K562 (cell line): ENCODE data around the gene UBE2M. TPM values are rescaled to one million over a fixed set of nuclear protein-coding genes. Genes with fewer than 3 reads are reported as not detected.

Experiments used
- ELF4 ChIP-seq: fragments of 450-650 bp; formaldehyde crosslinking; IDR thresholded peaks from 2 replicates; pipeline ENCODE4 v1.4.0; 2022; ENCODE audit warnings: missing genetic modification characterization
- EP400 ChIP-seq: fragments of 450-650 bp; IDR thresholded peaks from 2 replicates; pipeline ENCODE4 v1.6.1; 2017; ENCODE audit warnings: antibody characterized with exemption, mild to moderate bottlenecking, moderate library complexity
- ETV5 ChIP-seq: sonication (generic); formaldehyde crosslinking; IDR thresholded peaks from 2 replicates; pipeline ENCODE4 v1.4.0; 2020; ENCODE audit warnings: low read depth, mild to moderate bottlenecking, missing genetic modification reagents
- GABPB1 ChIP-seq: sonication (generic); formaldehyde crosslinking; IDR thresholded peaks from 2 replicates; pipeline ENCODE4 v1.8.0; 2022; ENCODE audit warnings: mild to moderate bottlenecking, missing genetic modification reagents
- HNRNPL ChIP-seq: fragments of 200-400 bp; formaldehyde crosslinking; IDR thresholded peaks from 2 replicates; pipeline ENCODE4 v1.6.1; 2017; ENCODE audit warnings: low read depth, mild to moderate bottlenecking, low read length
- MECOM ChIP-seq: fragments of 250-450 bp; sonication (Bioruptor Pico); IDR thresholded peaks from 2 replicates; pipeline ENCODE4 v1.8.0; 2022; ENCODE audit warnings: inconsistent platforms
- MEF2D ChIP-seq: conservative IDR thresholded peaks from 2 replicates; pipeline ENCODE4 v1.6.1; 2016; ENCODE audit warnings: low read depth, missing genetic modification characterization, missing compliant biosample characterization
- MEIS2 ChIP-seq: fragments of 450-650 bp; IDR thresholded peaks from 2 replicates; pipeline ENCODE4 v1.6.1; 2014; ENCODE audit warnings: mild to moderate bottlenecking; ENCODE audit not compliant: partially characterized antibody
- PHTF2 ChIP-seq: fragments of 250-450 bp; sonication (Bioruptor Pico); IDR thresholded peaks from 2 replicates; pipeline ENCODE4 v1.5.0; 2021; ENCODE audit warnings: mild to moderate bottlenecking
- RCOR1 ChIP-seq, 2 experiments: IDR thresholded peaks; 2 replicates each; pipeline ENCODE4 v1.6.1; 2012; ENCODE audit warnings: low read depth in 2 of 2, low read length in 2 of 2, borderline replicate concordance in 1 of 2, improper control_type of control experiment in 1 of 2
- SIN3A ChIP-seq, 2 experiments: fragments of 150-350 bp in 1 of 2; IDR thresholded peaks; 2 replicates each; pipeline ENCODE4 v1.6.1; 2011 to 2016; ENCODE audit warnings: borderline replicate concordance in 2 of 2, low read depth in 2 of 2, low read length in 2 of 2, mild to moderate bottlenecking in 2 of 2, moderate library complexity in 2 of 2; ENCODE audit not compliant: control insufficient read depth in 1 of 2
- TBP ChIP-seq: optimal IDR thresholded peaks from 2 replicates; pipeline ENCODE3; 2011; ENCODE audit warnings: low read depth, low read length, improper control_type of control experiment
- TFAP4 ChIP-seq: sonication (generic); formaldehyde crosslinking; IDR thresholded peaks from 2 replicates; pipeline ENCODE4 v1.8.0; 2022; ENCODE audit warnings: missing genetic modification reagents, mild to moderate bottlenecking, moderate library complexity, borderline replicate concordance
- UBTF ChIP-seq, 2 experiments: IDR thresholded peaks; 2 replicates each; pipeline ENCODE4 v1.6.1; 2012; ENCODE audit warnings: improper control_type of control experiment in 2 of 2, low read depth in 2 of 2, low read length in 2 of 2, borderline replicate concordance in 1 of 2
- ZBTB11 ChIP-seq, 3 experiments: fragments of 200-800 bp in 1 of 3; fragments of 250-450 bp in 1 of 3; fragments of 450-650 bp in 1 of 3; sonication (Bioruptor Pico) in 1 of 3; sonication (Bioruptor generic) in 1 of 3; formaldehyde crosslinking in 1 of 3; IDR thresholded peaks; 2 replicates each; pipeline versions ENCODE4 v1.6.1 to v1.8.0; 2016 to 2022; ENCODE audit warnings: mild to moderate bottlenecking in 2 of 3, missing genetic modification characterization in 2 of 3, missing compliant biosample characterization in 1 of 3, moderate library complexity in 1 of 3
- ZNF24 ChIP-seq: fragments of 450-650 bp; IDR thresholded peaks from 2 replicates; pipeline ENCODE4 v1.6.1; 2016
- ZNF583 ChIP-seq: fragments of 250-450 bp; sonication (Bioruptor Pico); IDR thresholded peaks from 2 replicates; pipeline ENCODE4 v1.4.0; 2020
- ZNF668 ChIP-seq: fragments of 250-450 bp; sonication (Bioruptor Pico); IDR thresholded peaks from 2 replicates; pipeline ENCODE4 v1.8.0; 2022; ENCODE audit warnings: mild to moderate bottlenecking, inconsistent platforms
- polyA plus RNA-seq, 8 experiments: library from polyadenylated mRNA; depleted of rRNA in 4 of 8; stranded (reverse) in 5 of 8; unstranded in 3 of 8; fragments of >200 nt; fragmentation: Nextera tagmentation in 2 of 8; fragmentation: Illumina TruSeq in 1 of 8; extraction: Ambion mirVana in 2 of 8; extraction: Trizol in 1 of 8; gene quantifications; 2 replicates each; pipeline versions ENCODE4 v1.2.1 to v1.2.3, GENCODE V29; 2011 to 2014; ENCODE audit warnings: inconsistent platforms in 1 of 8, missing spikeins in 1 of 8
- total RNA-seq, 7 experiments: library from RNA; depleted of rRNA in 6 of 7; stranded (reverse); fragments of >200 nt in 6 of 7; fragmentation: Illumina TruSeq in 2 of 7; extraction: Trizol in 2 of 7; gene quantifications; 2 replicates each; pipeline versions ENCODE4 v1.2.1 to v1.2.3, GENCODE V29; 2011 to 2021; ENCODE audit warnings: low replicate concordance in 1 of 7

The UBE2M gene
- total and polyA plus RNA-seq, 9 of the 15 experiments (the other 6 are each of a cell fraction or from before 2014, with no cell fraction given): 0.92 to 163 (median 85.7) TPM

GRCh38 chr19:58513694-58514563, 44.5 kb downstream of the UBE2M start (continued):
- TF ChIP-seq UBTF (IDR thresholded peaks at IDR 0.05; ENCODE audit: borderline replicate concordance in 1 of 2, low read depth in 2 of 2, low read length in 2 of 2) (0 out of 4 replicates have a peak, but pooled peaks of 1 of the 2 experiments have one; percentile 26), RCOR1 (IDR thresholded peaks at IDR 0.05; ENCODE audit: borderline replicate concordance in 1 of 2, low read depth in 2 of 2, low read length in 2 of 2) (0 out of 4 replicates have a peak, but pooled peaks of 1 of the 2 experiments have one; percentile 51), SIN3A (IDR thresholded peaks at IDR 0.05; ENCODE audit: borderline replicate concordance in 2 of 2, control insufficient read depth in 1 of 2, low read depth in 2 of 2, low read length in 2 of 2) (peak in 1 of 2 experiments; percentile 62; a peak in 1 of 4 replicates), ZNF583 (CRISPR knock-in tag) (0 out of 2 replicates have a peak, but pooled peaks have one; percentile 38), TFAP4 (CRISPR knock-in tag) (peak; percentile 69), MEIS2 (peak; percentile 78), TBP (peak; percentile 36), ZNF24 (peak; percentile 90), ETV5 (CRISPR knock-in tag) (peak; percentile 47; the same call in 1 of the 2 replicates), MEF2D (no peak), ZNF668 (no peak), HNRNPL (peak; percentile 73; the same call in 1 of the 2 replicates), EP400 (peak; percentile 87), ZBTB11 (CRISPR knock-in tag; IDR thresholded peaks at IDR 0.05) (peak in 1 of 3 experiments; percentile 74; a peak in 1 of 6 replicates), GABPB1 (peak; percentile 71), PHTF2 (no peak), MECOM (CRISPR knock-in tag) (peak; percentile 36; the same call in 1 of the 2 replicates), ELF4 (CRISPR knock-in tag) (no peak)
